Stimulated activated effector memory CD8-positive, alpha-beta T cell treated with anti-CD3 and anti-CD28 coated beads, Interleukin-12 subunit alpha, Interleukin-12 subunit beta, amount 100 ng/mL, for 72 hours (primary cell): ENCODE results near the gene TMEM9.
A peak's percentile ranks its signal among the peaks of the same experiment; 100 is the strongest.

ENCODE experiments used
- ATAC-seq: fragments of 150-1000 bp; cut with Tn5 transposase; 2 replicates; pipeline ENCODE4 v1.10.0; 2021
- DNase-seq, 2 donors: peaks; one replicate each; pipeline ENCODE4 v3.0.0; 2021 to 2022; ENCODE audit warnings: low spot score in 2 of 2
- H3K27ac Mint-ChIP-seq: one replicate; pipeline ENCODE4 v1.8.0; 2022; ENCODE audit warnings: mild to moderate bottlenecking, mixed read lengths
- H3K36me3 Mint-ChIP-seq: one replicate; pipeline ENCODE4 v1.8.0; 2022; ENCODE audit warnings: mild to moderate bottlenecking, mixed read lengths
- H3K4me1 Mint-ChIP-seq: one replicate; pipeline ENCODE4 v1.8.0; 2022; ENCODE audit warnings: mixed read lengths
- H3K4me3 Mint-ChIP-seq: one replicate; pipeline ENCODE4 v1.8.0; 2022; ENCODE audit warnings: mild to moderate bottlenecking, mixed read lengths
- H3K9me3 Mint-ChIP-seq: one replicate; pipeline ENCODE4 v1.8.0; 2022; ENCODE audit warnings: mixed read lengths

The TMEM9 gene

DNA sequence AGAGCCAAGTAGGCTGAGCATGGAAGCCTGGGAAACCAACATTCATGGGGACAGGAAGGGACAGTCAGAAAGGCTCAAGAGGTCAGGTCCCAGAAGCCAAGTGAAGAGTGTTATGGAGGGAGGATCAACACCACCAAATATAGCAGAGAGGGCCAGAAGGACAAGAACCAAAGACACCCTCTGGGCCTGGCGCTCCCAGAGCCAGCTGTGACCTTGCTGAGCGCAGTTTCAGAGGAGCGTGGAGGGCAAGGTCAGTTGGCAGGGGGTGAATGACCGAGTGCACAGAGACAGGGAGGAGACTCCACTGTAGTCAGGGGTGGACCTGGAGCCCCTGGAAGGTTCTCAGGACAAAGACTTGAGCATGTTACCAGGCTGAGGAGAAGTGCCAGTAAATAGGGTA is 22.9 kb downstream of the TMEM9 start:
- H3K27ac Mint-ChIP-seq, result no peak overlapping the region
- no peak for ATAC-seq
- H3K36me3 Mint-ChIP-seq, result peaks cover 6% of the 10 kb centered on the region
- no peaks in the 10 kb centered on the region for H3K4me1 Mint-ChIP-seq
- no peak overlapping the region for H3K4me3 Mint-ChIP-seq
- no peaks in the 10 kb centered on the region for H3K9me3 Mint-ChIP-seq
- no peak for DNase-seq

DNA sequence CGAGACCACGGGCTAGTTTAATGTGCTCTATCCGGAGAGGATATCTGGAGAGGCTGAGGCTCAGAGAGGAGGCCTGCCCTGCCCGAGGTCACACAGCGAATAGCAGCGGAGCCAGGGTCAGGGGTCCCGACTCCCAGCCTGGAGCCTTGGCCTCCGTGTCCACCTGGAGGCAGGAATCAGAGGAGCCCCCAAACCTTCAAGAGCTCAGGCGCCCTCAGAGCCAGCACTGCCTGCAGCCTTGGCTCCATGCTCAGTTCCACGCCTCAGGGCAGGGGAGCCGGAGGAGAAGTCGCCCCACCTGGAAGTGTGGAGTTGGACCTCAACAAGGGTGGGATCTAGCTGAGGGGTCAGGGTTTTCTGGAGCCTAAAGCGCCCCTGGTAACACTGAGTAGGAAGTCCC is 25.3 kb downstream of the TMEM9 start:
- no peak overlapping the region for H3K27ac Mint-ChIP-seq
- ATAC-seq (no peak), DNase-seq (no peak)
- H3K4me1 Mint-ChIP-seq, result no peaks in the 10 kb centered on the region
- no peak overlapping the region for H3K4me3 Mint-ChIP-seq
- peaks cover 6% of the 10 kb centered on the region for H3K36me3 Mint-ChIP-seq
- H3K9me3 Mint-ChIP-seq, result no peaks in the 10 kb centered on the region

DNA sequence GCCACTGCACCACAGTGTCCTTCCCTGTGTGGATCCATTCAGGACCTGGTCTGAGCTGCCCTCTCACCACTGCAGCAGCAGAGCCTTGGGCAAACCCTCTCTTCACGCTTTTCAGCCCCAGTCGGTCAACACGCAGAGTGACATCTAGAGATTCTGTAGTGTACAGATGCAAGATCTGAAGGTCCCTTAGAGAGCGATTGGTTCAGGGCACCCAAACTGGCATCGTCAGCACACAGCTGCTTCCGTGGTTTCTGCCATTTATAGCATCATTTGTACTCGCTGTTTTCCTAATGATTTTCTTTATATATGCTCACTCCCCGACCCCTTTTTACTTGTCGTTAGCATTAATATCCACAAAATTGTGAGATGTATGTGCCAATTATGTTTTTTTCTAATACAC is 25.8 kb downstream of the TMEM9 start:
- Mint-ChIP-seq H3K36me3 (peaks cover 6% of the 10 kb centered on the region), H3K9me3 (no peaks in the 10 kb centered on the region), H3K4me3 (no peak overlapping the region), H3K27ac (no peak overlapping the region), H3K4me1 (no peaks in the 10 kb centered on the region)
- ATAC-seq (no peak), DNase-seq (no peak)

DNA sequence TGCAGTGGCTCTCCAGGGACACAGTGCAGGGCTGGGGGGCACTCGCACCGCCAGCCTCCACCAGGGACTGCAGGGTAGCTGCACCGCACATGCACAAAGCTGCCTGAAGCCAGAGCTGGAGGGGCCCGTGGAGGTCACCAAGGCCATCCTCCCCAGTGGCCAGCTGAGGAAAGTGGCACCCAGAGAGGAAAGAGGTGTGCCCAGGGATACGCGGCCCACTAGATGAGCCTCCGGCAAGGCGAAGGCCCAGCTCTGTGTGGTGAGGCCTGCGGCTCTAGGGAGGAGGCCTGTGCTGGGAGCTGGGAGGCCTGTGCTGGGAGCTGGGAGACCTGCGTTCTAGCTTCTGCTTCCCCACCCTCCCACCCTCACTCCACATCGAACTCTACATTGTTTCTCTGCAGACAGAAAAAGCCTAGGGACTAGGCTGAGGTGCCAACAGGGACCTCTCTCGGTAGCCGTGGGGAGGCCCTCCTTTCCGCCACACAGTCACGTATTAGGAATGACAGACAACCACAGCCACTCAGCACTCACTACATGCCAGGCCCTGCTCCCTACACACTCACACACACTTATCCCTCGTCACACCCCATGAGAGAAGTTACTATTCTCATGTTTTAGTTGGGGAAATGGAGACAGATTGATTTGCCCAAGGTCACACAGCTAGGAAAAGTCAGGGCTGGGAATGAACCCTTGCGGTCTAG is 26.4 kb downstream of the TMEM9 start:
- no peak for ATAC-seq
- H3K4me3 Mint-ChIP-seq, result no peak overlapping the region
- H3K27ac Mint-ChIP-seq, result no peak overlapping the region
- no peak for DNase-seq
- H3K9me3 Mint-ChIP-seq, result no peaks in the 10 kb centered on the region
- H3K36me3 Mint-ChIP-seq, result peaks cover 6% of the 10 kb centered on the region
- H3K4me1 Mint-ChIP-seq, result no peaks in the 10 kb centered on the region

DNA sequence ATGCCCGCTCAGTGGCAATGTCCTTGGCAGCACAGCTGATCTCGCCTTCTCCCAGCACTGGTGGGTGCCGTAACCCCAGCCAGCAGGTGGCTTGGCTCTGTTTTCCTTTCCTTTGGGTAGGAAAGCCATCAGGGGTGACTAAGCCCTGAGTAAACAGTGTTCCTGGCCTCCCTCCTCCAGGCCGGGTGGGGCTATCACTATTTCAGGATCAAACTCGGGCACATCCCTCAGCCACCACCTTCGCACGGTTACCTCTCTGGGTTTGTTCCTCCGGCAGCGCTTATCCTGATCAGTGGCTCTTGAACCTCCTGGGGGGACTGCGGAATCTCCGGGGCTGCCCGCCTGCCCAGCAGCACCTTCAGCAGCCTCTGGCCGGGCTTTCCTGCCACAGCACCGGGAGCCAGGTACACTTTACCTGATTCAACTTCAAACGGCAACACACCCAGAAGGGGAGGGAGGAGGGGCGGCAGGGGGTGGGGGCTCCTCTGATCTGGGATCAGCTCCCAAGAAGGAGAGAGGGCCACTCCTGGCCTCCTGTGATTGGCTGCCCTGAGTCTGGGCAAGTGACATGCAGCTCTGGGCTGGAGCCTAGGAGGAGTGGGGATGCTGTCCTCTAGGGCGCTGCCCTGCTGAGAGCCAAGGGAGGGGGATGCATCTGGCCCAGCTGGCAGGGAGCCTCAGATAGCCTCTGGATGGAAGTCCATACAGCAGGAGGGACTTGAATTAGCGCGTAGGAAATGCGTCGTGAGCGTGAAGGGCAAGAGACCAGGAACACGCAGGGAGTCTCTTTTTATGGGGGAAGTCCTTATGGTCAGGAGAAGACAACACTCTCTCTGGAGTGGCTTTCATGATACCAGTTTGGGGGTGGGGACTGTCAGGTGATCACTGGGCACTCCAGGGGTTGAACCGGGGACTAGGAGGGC is 27.2 kb downstream of the TMEM9 start, which contains the start of gene ASCL5:
Gene ASCL5 (minus strand): TSS at position 353 of the 923 bp plus-strand sequence. CDS start 11,812 bp downstream, outside the sequence.
- Mint-ChIP-seq H3K4me1 (no peaks in the 10 kb centered on the region), H3K27ac (no peak within 1 kb of the TSS), H3K9me3 (no peaks in the 10 kb centered on the region), H3K36me3 (peaks cover 6% of the 10 kb centered on the region), H3K4me3 (no peak within 1 kb of the TSS)
- ATAC-seq (no peak), DNase-seq (no peak)

DNA sequence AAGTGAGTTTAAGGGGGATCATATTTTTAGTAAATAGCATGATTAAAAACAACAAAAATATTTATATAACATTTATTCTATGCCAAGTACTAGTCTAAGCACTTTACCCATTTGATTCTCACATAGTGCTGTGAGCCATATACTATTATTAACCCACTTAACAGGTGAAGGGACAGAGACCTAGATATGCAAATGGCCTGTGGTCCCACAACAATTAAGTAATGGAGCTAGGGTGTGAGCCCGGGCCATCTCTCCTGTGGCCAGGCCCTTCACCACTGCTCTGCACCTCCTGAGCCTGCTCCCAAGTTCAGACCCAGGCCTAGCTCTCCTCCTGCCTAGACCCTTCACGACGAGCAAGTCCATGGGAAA is 27.8 kb downstream of the TMEM9 start:
- ATAC-seq (no peak), DNase-seq (no peak)
- Mint-ChIP-seq H3K4me1 (no peaks in the 10 kb centered on the region), H3K4me3 (no peak overlapping the region), H3K36me3 (peaks cover 6% of the 10 kb centered on the region), H3K9me3 (no peaks in the 10 kb centered on the region), H3K27ac (no peak overlapping the region)

DNA sequence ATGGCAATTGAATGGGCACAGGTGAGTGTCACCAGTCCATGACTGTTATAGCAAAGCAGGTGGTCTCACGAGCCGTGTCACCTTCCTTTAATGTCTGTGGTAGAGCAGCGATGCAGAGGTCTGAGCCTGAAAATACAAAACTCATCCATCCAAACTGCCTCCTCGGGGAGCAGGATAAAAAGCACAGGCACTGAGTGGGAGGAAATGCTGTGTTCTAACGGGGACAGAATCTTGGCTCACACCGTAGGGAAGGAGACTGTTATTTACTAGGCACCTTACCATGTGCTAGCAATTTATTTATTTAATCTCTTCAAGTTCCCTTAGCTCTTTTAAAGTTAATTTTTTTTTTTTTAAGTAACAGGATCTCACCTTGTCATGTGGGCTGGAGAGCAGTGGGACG is 28.5 kb downstream of the TMEM9 start:
- H3K4me1 Mint-ChIP-seq, result no peaks in the 10 kb centered on the region
- H3K27ac Mint-ChIP-seq, result no peak overlapping the region
- H3K36me3 Mint-ChIP-seq, result peaks cover 6% of the 10 kb centered on the region
- H3K4me3 Mint-ChIP-seq, result no peak overlapping the region
- no peak for DNase-seq
- no peak for ATAC-seq
- no peaks in the 10 kb centered on the region for H3K9me3 Mint-ChIP-seq

DNA sequence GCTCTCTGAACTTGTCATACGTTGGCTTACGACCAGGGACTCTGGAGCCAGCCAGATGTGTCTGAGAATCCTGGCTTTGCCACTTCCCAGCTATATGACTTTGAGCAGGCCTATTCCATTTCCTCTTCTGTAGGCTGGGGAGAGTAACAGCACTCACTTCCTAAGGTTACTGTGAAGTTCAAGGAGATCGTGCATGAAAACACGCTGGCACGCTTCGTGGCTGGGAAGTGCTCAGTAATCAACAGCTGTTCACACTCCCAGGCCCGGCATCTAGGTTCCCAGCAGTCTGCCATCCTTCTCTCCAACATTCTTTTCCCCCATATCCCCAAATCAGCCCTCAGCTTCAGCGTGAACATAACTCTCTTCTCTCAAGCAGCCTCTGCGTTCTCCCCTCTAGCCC is 29.3 kb downstream of the TMEM9 start:
- ATAC-seq (no peak), DNase-seq (no peak)
- Mint-ChIP-seq H3K9me3 (no peaks in the 10 kb centered on the region), H3K4me1 (no peaks in the 10 kb centered on the region), H3K36me3 (peaks cover 6% of the 10 kb centered on the region), H3K4me3 (no peak overlapping the region), H3K27ac (no peak overlapping the region)

DNA sequence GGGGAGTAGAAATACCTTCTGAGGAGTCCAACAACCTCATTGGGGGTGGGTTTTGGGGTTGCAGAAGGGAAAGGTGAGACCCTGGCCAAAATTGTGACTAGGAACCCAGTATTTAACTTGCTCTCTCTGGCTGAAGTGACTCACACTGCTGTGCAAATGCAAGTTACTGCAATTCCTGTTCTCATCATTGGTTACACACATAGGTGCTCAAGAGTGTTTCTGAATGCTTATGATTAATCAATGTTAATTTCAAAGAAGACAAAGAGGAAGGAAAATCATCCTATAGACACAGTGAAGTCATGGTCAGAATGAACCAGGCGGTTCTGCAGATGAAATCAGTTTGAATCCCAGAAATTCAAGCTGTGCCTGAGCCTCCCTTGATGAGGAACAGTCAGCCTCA is 30.4 kb downstream of the TMEM9 start:
- Mint-ChIP-seq H3K9me3 (no peaks in the 10 kb centered on the region), H3K27ac (no peak overlapping the region), H3K4me3 (no peak overlapping the region), H3K36me3 (peaks cover 6% of the 10 kb centered on the region), H3K4me1 (no peaks in the 10 kb centered on the region)
- ATAC-seq, result no peak
- no peak for DNase-seq

DNA sequence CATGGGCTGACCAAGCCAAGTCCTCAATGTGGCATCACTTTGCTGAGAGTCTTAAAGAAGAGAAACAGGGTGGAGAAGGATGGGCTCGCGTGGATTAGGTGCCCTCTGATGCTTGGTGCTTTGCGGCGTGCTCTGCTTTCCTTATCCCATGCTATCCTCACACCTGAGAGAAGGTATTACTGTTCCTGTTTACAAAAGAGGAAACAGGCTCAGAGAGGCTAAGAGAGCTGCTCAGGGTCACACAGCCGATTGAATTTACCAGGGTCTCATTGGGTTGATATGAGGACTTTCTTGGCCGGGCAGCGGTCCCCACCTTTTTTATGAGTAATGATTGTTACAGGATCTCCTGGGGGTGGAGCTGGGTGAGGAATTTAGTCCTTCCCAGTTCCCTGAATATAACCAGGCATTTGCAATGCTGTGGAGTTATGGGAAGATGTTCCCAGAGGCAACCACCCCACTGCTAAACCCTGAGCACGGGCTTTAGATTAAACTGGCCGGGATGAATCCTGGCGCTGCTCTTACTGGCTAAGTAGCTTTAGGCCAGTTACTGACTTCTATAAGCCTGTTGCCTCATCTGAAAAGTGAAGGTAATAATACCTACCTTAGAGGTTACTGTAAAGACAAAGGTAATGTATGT is 31.8 kb downstream of the TMEM9 start:
- ATAC-seq, result no peak
- Mint-ChIP-seq H3K4me1 (no peaks in the 10 kb centered on the region), H3K27ac (no peak overlapping the region), H3K9me3 (no peaks in the 10 kb centered on the region), H3K36me3 (no peaks in the 10 kb centered on the region), H3K4me3 (no peak overlapping the region)
- no peak for DNase-seq

DNA sequence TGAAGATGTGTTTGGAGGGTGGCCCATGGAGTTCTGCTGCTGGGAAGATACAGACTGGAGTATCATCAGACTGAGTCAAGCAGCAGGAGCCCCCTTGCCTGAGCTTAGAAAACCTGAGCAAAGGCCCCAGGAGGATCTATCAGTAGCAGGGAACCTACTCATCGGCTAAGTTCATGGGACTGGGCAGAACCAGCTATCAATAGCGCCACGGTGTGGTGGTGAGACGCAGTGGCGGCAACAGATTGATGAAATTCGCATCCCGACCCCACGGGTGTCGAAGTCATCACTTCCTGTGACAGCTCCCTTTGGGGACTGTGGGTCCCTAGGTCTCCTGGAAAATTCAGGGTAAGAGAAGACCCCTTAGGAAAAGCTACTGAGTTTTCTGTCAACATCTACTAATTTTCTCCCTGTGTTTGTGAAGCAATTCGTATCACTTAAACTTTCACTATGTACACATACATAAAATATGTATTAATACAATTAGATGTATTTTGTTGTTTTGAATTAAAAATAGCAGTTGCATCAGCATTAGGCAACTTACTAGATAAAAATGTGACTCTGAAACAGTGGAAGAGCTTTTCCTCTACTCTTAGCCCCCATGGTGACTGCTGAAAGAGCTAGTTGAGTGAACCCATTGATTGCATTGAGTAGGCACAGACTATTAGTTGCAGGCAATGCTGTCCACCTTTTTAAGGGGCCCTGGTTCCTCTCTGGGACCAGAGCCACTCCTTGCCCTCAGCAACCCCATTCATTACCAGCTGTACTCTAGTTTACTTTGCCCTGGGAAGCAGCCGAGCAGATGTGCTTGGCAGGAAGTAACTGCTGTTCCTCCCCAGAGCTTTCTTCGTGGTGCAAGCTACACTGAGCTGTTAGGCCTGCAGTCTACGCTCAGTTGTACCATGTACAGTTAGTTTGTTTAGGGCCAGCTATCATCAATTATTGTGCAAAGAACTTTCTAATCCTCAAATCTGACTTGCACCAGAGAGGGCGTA is 34.8 kb downstream of the TMEM9 start:
- ATAC-seq, result peak; percentile 45
- Mint-ChIP-seq H3K36me3 (no peaks in the 10 kb centered on the region), H3K9me3 (no peaks in the 10 kb centered on the region), H3K27ac (no peak overlapping the region), H3K4me3 (no peak overlapping the region), H3K4me1 (peaks cover 6% of the 10 kb centered on the region)
- peak; percentile 33 to 75 for DNase-seq

DNA sequence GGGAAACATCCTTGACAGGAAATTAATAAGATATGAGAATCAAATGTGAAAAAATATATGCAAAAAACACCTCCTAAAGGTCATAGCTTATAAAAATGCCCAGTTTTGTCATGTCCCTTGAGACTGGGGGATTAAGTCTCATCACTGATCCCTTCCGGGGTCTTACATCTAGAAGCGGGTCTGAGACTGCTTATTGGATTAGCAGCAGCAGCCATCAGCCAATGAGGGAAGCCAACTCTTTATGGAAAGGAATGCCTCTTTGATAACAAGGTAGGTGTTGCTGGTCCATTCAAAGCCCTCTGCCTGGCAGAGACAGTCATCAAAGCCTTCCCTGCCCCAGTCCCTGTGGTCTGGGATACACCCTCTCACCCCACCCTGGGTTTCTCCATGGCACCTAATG is 38.2 kb downstream of the TMEM9 start:
- Mint-ChIP-seq H3K36me3 (no peaks in the 10 kb centered on the region), H3K4me1 (peaks cover 13% of the 10 kb centered on the region), H3K9me3 (no peaks in the 10 kb centered on the region), H3K4me3 (no peak overlapping the region), H3K27ac (no peak overlapping the region)
- DNase-seq (no peak), ATAC-seq (no peak)

DNA sequence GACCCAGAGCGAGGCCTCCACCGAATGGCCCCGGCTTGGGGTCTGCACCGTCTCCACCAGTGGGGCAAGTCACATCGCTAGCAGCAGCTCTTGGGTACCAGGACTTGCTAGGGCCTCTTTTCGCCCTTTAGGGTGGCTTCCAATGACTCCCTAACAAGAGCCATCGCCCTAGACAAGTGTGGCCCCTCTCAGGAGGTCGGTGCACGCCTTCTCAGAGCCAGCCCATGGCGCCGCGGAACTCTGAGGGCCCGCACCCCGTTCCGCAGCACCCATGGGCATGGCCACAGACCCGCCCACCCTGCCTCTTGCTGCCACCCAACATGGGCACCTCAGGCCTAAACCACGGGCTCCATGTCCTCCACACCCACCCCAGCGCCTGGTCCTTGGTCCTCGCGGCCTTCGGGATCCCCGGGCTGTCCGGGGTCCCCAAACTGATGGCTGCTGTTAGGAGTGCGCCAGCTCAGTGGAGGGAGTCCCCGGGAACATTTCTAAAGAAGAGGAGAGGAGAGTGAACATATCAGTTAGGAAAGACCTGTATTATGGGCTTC is 38.8 kb downstream of the TMEM9 start:
- Mint-ChIP-seq H3K36me3 (no peaks in the 10 kb centered on the region), H3K9me3 (no peaks in the 10 kb centered on the region), H3K4me3 (peak overlapping the region; percentile 86), H3K4me1 (peaks cover 13% of the 10 kb centered on the region), H3K27ac (no peak overlapping the region)
- no peak for DNase-seq
- ATAC-seq, result no peak

DNA sequence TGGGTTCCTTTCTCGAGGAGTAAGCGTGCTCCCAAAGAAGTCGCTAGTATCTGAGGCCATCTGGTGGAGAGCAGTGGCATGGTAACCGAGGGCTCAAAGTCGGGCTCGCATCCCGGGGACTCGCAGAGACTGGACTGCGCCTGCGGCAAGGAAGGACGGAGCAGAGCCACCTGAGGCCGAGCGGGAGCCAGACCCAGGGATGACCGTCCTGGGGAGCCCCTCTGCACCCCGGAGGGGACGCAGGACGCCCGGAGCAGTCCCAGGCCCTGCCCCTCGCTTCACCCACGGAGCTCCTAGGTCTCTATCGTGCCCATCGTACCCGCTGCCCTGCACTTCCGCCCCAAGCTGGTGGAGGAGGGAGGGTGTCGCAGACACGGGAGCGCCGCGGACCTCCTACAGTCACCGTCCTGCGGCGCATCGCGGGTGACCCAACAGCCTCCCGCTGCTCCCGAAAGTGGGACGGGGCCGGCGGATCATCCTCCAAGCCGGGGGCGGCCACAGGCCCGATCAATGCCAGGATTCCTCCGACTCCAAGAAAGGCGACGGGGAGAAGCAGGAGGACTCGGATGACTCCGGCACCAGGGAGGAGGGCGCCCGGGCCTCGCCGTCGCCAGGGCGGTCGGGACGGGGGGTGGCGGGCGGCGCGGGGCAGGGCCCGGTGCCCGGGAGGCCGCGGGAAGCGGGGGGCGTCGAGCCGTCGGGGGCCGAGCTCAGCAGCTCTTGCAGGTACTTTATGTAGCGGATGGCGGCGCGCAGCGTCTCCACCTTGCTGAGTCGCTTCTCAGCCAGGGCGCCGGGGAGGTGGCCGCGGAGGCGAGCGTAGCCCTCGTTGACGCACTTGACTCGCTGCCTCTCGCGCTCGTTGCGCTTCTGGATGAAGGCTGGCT is 39.8 kb downstream of the TMEM9 start:
- Mint-ChIP-seq H3K36me3 (no peaks in the 10 kb centered on the region), H3K9me3 (no peaks in the 10 kb centered on the region), H3K27ac (peak overlapping the region; percentile 88), H3K4me3 (peak overlapping the region; percentile 86), H3K4me1 (peaks cover 13% of the 10 kb centered on the region)
- DNase-seq (peak; percentile 70 to 90), ATAC-seq (peak; percentile 91)
